ENCODE results near the gene ACTR1B. TPM values are rescaled to one million over a fixed set of nuclear protein-coding genes. Genes with fewer than 3 reads are reported as not detected.
"Not testable (repeated sequence)": the region's sequence is repeated elsewhere in the genome, so short reads cannot be mapped to it uniquely, and the experiment has no call there.

The ACTR1B gene
- total and polyA plus RNA-seq, 2 of the 4 experiments (the other 2 are of a cell fraction): 40.5 to 68.8 TPM

GRCh38 chr2:97618939-97619827 is 44.7 kb downstream of the ACTR1B start:
- H3K9me3 ChIP-seq (ENCODE audit: control insufficient read depth, insufficient read depth, low read length); dilution Hi-C loops (cut with HindIII; ENCODE audit: low sequenced_read_pairs, unreplicated experiment); H2BK120ac ChIP-seq (ENCODE audit: low read depth, low read length); H3K4me1 ChIP-seq (ENCODE audit: control insufficient read depth, insufficient read depth, low read length); H2AK5ac ChIP-seq (ENCODE audit: low read depth, low read length); H4K5ac ChIP-seq (ENCODE audit: low read depth, low read length); H4K8ac ChIP-seq (ENCODE audit: low read depth in 2 of 2, low read length in 2 of 2); H4K91ac ChIP-seq (ENCODE audit: insufficient read depth, low read depth, low read length); H2AK9ac ChIP-seq (replicated peaks; ENCODE audit: low read depth, low read length, poor library complexity); H3K56ac ChIP-seq (ENCODE audit: extremely low read depth, insufficient read depth, low read length); H3K4me2 ChIP-seq (ENCODE audit: low read depth, low read length); CTCF ChIA-PET; H3K79me1 ChIP-seq (ENCODE audit: low read depth in 1 of 2, low read length in 2 of 2); H3K18ac ChIP-seq (ENCODE audit: low read depth, low read length); H3K27ac ChIP-seq (ENCODE audit: insufficient read depth, low read length); H3K27me3 ChIP-seq (ENCODE audit: control insufficient read depth, insufficient read depth, low read length); H2BK20ac ChIP-seq (ENCODE audit: low read depth, low read length); DNase-seq; BruUV-seq (replicated peaks); H2BK5ac ChIP-seq (ENCODE audit: low read depth, low read length, poor library complexity, severe bottlenecking); H4K20me1 ChIP-seq (ENCODE audit: insufficient read depth, low read length); H3K4ac ChIP-seq (ENCODE audit: low read depth, low read length); H3K14ac ChIP-seq (replicated peaks; ENCODE audit: low read depth, low read length); in situ Hi-C loops (cut with MboI; ENCODE audit: low sequenced_read_pairs); H3K36me3 ChIP-seq (ENCODE audit: control insufficient read depth, insufficient read depth, low read length); H2AFZ ChIP-seq (replicated peaks; ENCODE audit: low read length, poor library complexity); H2BK15ac ChIP-seq (ENCODE audit: low read depth, low read length); intact Hi-C loops (cut with micrococcal nuclease); H3K23ac ChIP-seq (ENCODE audit: low read depth, low read length); H3K4me3 ChIP-seq (ENCODE audit: insufficient read depth, low read depth, low read length); H3K9ac ChIP-seq (ENCODE audit: low read depth, low read length); POLR2A ChIA-PET (ENCODE audit: unreplicated experiment); H3K9me1 ChIP-seq (ENCODE audit: insufficient read depth, low read length): not testable (repeated sequence)
- ATAC-seq (ENCODE audit: low read depth): peak; percentile 99
- WGBS, 2 experiments (ENCODE audit: extremely low coverage in 2 of 2, insufficient read length in 1 of 2): 80% methylated on average over 3 of the region's 14 CpGs; no CpG with 5 or more reads in 1 of the 2 experiments
